ENCODE measurements around the gene NCKAP1.

The NCKAP1 gene

GRCh38 chr2:182870227-182870626 lies 168.0 kb downstream of the NCKAP1 start:
- no peaks in the 10 kb centered on the region for H3K9me2 ChIP-seq (replicated peaks; ENCODE audit: insufficient read depth, low read length)
- H3K36me3 ChIP-seq (replicated peaks; ENCODE audit: insufficient read depth, low read length): no peaks in the 10 kb centered on the region
- H3K9ac ChIP-seq (ENCODE audit: low read length): no peak overlapping the region
- H3F3A ChIP-seq (ENCODE audit: insufficient read depth, low read length): no peaks in the 10 kb centered on the region
- TF ChIP-seq EZH2 (optimal IDR thresholded peaks at IDR 0.05; ENCODE audit: low read depth, low read length) (no peak), CTCF (IDR thresholded peaks at IDR 0.05; ENCODE audit: low read length) (no peak), EZH2phosphoT487 (IDR thresholded peaks at IDR 0.05; ENCODE audit: low read length) (no peak)
- 0 out of 2 replicates have a peak, but pooled peaks cover 2% of the 10 kb centered on the region for H3K4me1 ChIP-seq (ENCODE audit: low read length)
- H2AFZ ChIP-seq (ENCODE audit: low read length): no peak overlapping the region
- H3K9me3 ChIP-seq (replicated peaks; ENCODE audit: insufficient read depth, low read length): no peaks in the 10 kb centered on the region
- DNase-seq: no peak
- H4K20me1 ChIP-seq (ENCODE audit: insufficient read depth, low read length): no peaks in the 10 kb centered on the region
- H3K27ac ChIP-seq (ENCODE audit: low read length): no peak overlapping the region
- no peaks in the 10 kb centered on the region for H3K27me3 ChIP-seq (replicated peaks; ENCODE audit: insufficient read depth, low read length)
- H3K4me2 ChIP-seq (ENCODE audit: low read depth, low read length): no peak overlapping the region
- no peak overlapping the region for H3K4me3 ChIP-seq (ENCODE audit: low read length)
- H3K79me2 ChIP-seq (ENCODE audit: low read length): no peaks in the 10 kb centered on the region

GRCh38 chr2:182868054-182868796 lies 170.0 kb downstream of the NCKAP1 start:
- no peak for DNase-seq
- no peak for TF ChIP-seq CTCF (IDR thresholded peaks at IDR 0.05; ENCODE audit: low read length)
- TF ChIP-seq EZH2 (optimal IDR thresholded peaks at IDR 0.05; ENCODE audit: low read depth, low read length): no peak
- no peak for TF ChIP-seq EZH2phosphoT487 (IDR thresholded peaks at IDR 0.05; ENCODE audit: low read length)
- no peak overlapping the region for H3K27ac ChIP-seq (ENCODE audit: low read length)
- no peaks in the 10 kb centered on the region for H3F3A ChIP-seq (ENCODE audit: insufficient read depth, low read length)
- H4K20me1 ChIP-seq (ENCODE audit: insufficient read depth, low read length): no peaks in the 10 kb centered on the region
- no peak overlapping the region for H3K9ac ChIP-seq (ENCODE audit: low read length)
- no peaks in the 10 kb centered on the region for H3K36me3 ChIP-seq (replicated peaks; ENCODE audit: insufficient read depth, low read length)
- H2AFZ ChIP-seq (ENCODE audit: low read length): 0 out of 2 replicates have a peak overlapping the region, but pooled peaks have one; percentile 12
- H3K4me2 ChIP-seq (ENCODE audit: low read depth, low read length): no peak overlapping the region
- no peaks in the 10 kb centered on the region for H3K27me3 ChIP-seq (replicated peaks; ENCODE audit: insufficient read depth, low read length)
- H3K4me1 ChIP-seq (ENCODE audit: low read length): 0 out of 2 replicates have a peak, but pooled peaks cover 2% of the 10 kb centered on the region
- H3K4me3 ChIP-seq (ENCODE audit: low read length): no peak overlapping the region
- no peaks in the 10 kb centered on the region for H3K9me3 ChIP-seq (replicated peaks; ENCODE audit: insufficient read depth, low read length)
- H3K9me2 ChIP-seq (replicated peaks; ENCODE audit: insufficient read depth, low read length): no peaks in the 10 kb centered on the region
- no peaks in the 10 kb centered on the region for H3K79me2 ChIP-seq (ENCODE audit: low read length)

- no peak for TF ChIP-seq CTCF (IDR thresholded peaks at IDR 0.05; ENCODE audit: low read length)
- TF ChIP-seq EZH2 (optimal IDR thresholded peaks at IDR 0.05; ENCODE audit: low read depth, low read length): no peak
- no peak for TF ChIP-seq EZH2phosphoT487 (IDR thresholded peaks at IDR 0.05; ENCODE audit: low read length)
- no peaks in the 10 kb centered on the region for H3K9me2 ChIP-seq (replicated peaks; ENCODE audit: insufficient read depth, low read length)
- no peak overlapping the region for H3K9ac ChIP-seq (ENCODE audit: low read length)
- H3K9me3 ChIP-seq (replicated peaks; ENCODE audit: insufficient read depth, low read length): no peaks in the 10 kb centered on the region
- no peak overlapping the region for H3K27ac ChIP-seq (ENCODE audit: low read length)
- H3F3A ChIP-seq (ENCODE audit: insufficient read depth, low read length): no peaks in the 10 kb centered on the region
- H3K4me3 ChIP-seq (ENCODE audit: low read length): peak overlapping the region; percentile 49
- H3K4me1 ChIP-seq (ENCODE audit: low read length): 0 out of 2 replicates have a peak, but pooled peaks cover 2% of the 10 kb centered on the region
- H2AFZ ChIP-seq (ENCODE audit: low read length): peak overlapping the region; percentile 64; the same call in 1 of the 2 replicates
- H3K4me2 ChIP-seq (ENCODE audit: low read depth, low read length): peak overlapping the region; percentile 64; the same call in 1 of the 2 replicates
- no peaks in the 10 kb centered on the region for H4K20me1 ChIP-seq (ENCODE audit: insufficient read depth, low read length)
- no peaks in the 10 kb centered on the region for H3K27me3 ChIP-seq (replicated peaks; ENCODE audit: insufficient read depth, low read length)
- no peaks in the 10 kb centered on the region for H3K79me2 ChIP-seq (ENCODE audit: low read length)
- DNase-seq: no peak
- no peaks in the 10 kb centered on the region for H3K36me3 ChIP-seq (replicated peaks; ENCODE audit: insufficient read depth, low read length)
Observed at GRCh38 chr2:182867426-182868053, 170.7 kb downstream of the NCKAP1 start.

Measured in MM.1S (cell line).